ENCODE results near the gene BAHCC1. TPM values are rescaled to one million over a fixed set of nuclear protein-coding genes. Genes with fewer than 3 reads are reported as not detected.

The BAHCC1 gene
- total and polyA plus RNA-seq, 8 donors, result 4.9 to 56.2 (median 9.4) TPM

DNA sequence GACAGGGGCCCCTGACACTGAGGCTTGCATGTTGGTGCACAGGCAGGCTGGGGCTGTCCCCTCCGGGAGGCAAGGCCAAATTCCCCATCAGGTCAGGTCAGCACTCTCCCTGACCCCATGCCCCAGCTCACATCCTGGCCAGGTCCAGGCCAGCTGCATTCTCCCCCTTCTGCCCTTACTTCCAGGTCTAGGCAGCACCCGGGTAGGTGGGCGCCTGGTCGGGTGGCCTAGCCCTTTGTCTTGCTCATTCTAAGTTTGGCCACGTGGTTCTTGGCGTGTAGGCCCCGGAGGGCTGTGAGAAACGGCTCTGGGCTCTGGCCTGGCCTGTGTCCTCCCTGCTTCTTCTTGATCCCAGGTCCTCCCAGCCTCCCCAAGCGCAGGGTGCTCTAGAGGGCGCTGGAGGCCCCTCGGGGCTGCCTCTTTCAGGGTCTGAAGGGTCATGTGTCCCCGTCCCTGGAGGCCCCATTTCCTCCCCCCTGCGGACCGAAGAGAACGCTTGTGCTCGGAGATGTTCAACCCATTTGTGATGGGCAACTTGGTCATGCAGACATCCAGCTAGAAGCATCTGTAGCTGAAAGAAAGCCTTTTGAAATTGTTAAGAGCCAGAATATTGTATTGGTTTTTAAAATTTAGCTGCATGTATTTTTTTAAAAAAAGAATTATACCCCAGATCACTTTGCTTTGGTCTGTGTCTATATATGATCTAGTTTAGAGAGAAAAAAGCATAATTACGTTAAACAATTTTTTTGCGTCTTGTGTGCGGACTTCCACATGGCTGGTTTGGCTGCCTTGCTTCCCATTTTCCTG is 6.7 kb downstream of the BAHCC1 start:
- DNase-seq, result peak in 1 of 2 donors; percentile 71
- Histone ChIP-seq H3K4me1 (peaks cover 48 to 84% (median 68%) of the 10 kb centered on the region in 4 donors), H3K36me3 (no peaks in the 10 kb centered on the region), H3K27ac (peak overlapping the region; percentile 37 to 99 (median 95)), H3K27me3 (peaks cover 0 to 38% (median 10%) of the 10 kb centered on the region in 3 donors), H3K4me3 (peak overlapping the region in 2 of 4 donors; percentile 71 to 78), H3K9me3 (no peaks in the 10 kb centered on the region)
- TF ChIP-seq CTCF (IDR thresholded peaks at IDR 0.05), result peak in 1 of 7 experiments; percentile 15
- no peak for TF ChIP-seq POLR2AphosphoS5 (IDR thresholded peaks at IDR 0.05)
- WGBS, 5 donors, result 36 to 56% (median 54%) methylated on average over 19 of the region's 19 CpGs
- intact Hi-C loops (cut with DNase I; ENCODE audit: low total_unique reads), result loop anchor here (10.0 kb wide), 1 partner anchor 83 kb away; no protein-coding TSS in a partner anchor

DNA sequence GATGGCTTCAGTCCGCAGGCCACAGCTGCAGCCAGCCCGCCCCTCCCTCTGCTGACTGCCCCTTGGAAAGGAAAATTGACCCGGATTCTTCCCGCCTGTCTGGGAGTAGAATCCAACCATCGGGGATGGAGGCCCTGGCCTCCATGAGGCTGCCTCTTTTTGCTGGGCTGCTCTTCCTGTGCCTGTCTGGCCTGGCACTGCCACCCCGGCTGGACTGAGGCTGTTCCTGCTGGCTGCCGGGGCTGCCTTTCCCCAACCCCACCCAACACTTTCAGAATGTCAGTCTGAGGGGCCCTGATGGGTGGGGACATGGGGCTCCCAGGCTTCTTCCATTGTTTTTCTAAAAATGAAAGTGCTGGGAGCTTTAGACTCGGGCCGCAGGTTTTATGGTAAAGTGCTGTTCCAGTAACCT is 7.3 kb downstream of the BAHCC1 start:
- H3K9me3 ChIP-seq, result no peaks in the 10 kb centered on the region
- 62 to 84% (median 72%) methylated on average over 8 to 9 of the region's 9 CpGs for WGBS, 5 donors
- intact Hi-C loops (cut with DNase I; ENCODE audit: low total_unique reads), result loop anchor here (10.0 kb wide), 1 partner anchor 82 kb away; no protein-coding TSS in a partner anchor
- no peak for TF ChIP-seq POLR2A (IDR thresholded peaks at IDR 0.05)
- no peak for TF ChIP-seq POLR2AphosphoS5 (IDR thresholded peaks at IDR 0.05)
- H3K4me3 ChIP-seq, result peak overlapping the region in 1 of 4 donors; percentile 13
- peak overlapping the region; percentile 37 to 99 (median 95) for H3K27ac ChIP-seq
- no peaks in the 10 kb centered on the region for H3K36me3 ChIP-seq
- peaks cover 48 to 83% (median 65%) of the 10 kb centered on the region in 4 donors for H3K4me1 ChIP-seq
- H3K27me3 ChIP-seq, result peaks cover 0 to 31% (median 6%) of the 10 kb centered on the region in 3 donors
- peak in 1 of 2 donors; percentile 75 for DNase-seq

- WGBS, 5 donors, result 61 to 84% (median 82%) methylated on average over 9 of the region's 9 CpGs
- no peak overlapping the region for H3K4me3 ChIP-seq
- no peak for TF ChIP-seq EP300 (IDR thresholded peaks at IDR 0.05)
- no peaks in the 10 kb centered on the region for H3K9me3 ChIP-seq
- H3K4me1 ChIP-seq, result peaks cover 48 to 80% (median 61%) of the 10 kb centered on the region in 4 donors
- peaks cover 0 to 30% (median 4%) of the 10 kb centered on the region in 3 donors for H3K27me3 ChIP-seq
- peak overlapping the region; percentile 62 to 99 (median 95) for H3K27ac ChIP-seq
- no peaks in the 10 kb centered on the region for H3K36me3 ChIP-seq
- intact Hi-C loops (cut with DNase I; ENCODE audit: low total_unique reads), result loop anchor here (10.0 kb wide), 1 partner anchor 82 kb away; no protein-coding TSS in a partner anchor
- no peak for DNase-seq
These were observed 7.8 kb downstream of the BAHCC1 start for GRCh38 chr17:81402981-81403467.

DNA sequence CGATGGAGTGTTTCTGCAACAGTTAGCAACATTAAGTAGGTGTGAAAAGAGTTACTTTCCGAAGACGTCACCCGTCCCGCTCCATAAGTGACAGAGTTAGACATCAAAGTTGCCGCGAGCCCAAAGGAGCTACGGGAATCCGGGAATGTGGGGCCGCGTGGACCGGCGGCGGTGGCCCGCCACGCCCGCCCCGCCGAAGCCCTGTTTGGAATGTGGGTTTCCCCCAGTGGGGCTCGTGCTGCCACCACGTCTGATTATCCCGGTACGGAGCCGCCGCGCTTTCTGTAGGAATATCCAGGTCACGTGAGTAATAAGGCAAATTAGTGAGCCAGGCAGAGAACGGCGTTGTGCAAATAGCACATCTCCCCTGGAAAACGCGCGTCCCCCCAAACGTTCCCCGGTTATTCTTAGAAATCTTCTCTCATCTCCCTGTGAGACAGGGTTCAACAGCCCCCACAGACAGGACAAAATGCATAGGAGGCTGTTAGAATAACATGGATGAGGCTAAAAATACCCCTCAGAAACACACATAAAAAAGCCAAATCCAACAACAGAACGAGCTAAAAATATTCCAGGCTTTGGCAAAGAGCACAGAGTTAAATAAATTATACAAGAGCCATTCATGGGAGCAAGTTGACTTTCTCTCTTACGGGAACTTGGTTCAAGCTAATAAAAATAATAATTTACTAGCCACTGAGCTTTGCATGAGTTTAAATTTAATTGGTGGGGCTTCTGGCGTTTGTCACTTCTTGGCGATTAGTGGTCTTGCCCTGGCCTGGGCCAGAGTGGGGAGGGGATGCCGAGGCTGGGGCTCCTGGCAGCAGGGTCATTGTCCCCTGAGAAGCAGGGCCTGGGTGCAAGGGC is 8.6 kb downstream of the BAHCC1 start:
- intact Hi-C loops (cut with DNase I; ENCODE audit: low total_unique reads), result loop anchor here (10.0 kb wide), 1 partner anchor 81 kb away; no protein-coding TSS in a partner anchor
- peaks cover 0 to 21% (median 4%) of the 10 kb centered on the region in 3 donors for H3K27me3 ChIP-seq
- TF ChIP-seq CTCF (IDR thresholded peaks at IDR 0.05) (no peak), POLR2AphosphoS5 (IDR thresholded peaks at IDR 0.05) (no peak), POLR2A (IDR thresholded peaks at IDR 0.05) (no peak), EP300 (IDR thresholded peaks at IDR 0.05) (no peak)
- H3K4me3 ChIP-seq, result peak overlapping the region in 3 of 4 donors; percentile 3 to 22 (median 5)
- H3K27ac ChIP-seq, result peak overlapping the region; percentile 41 to 99 (median 95)
- peak in 1 of 2 donors; percentile 67 for DNase-seq
- H3K36me3 ChIP-seq, result no peaks in the 10 kb centered on the region
- H3K4me1 ChIP-seq, result peaks cover 45 to 73% (median 55%) of the 10 kb centered on the region in 4 donors
- no peaks in the 10 kb centered on the region for H3K9me3 ChIP-seq
- 58 to 73% (median 65%) methylated on average over 39 of the region's 39 CpGs for WGBS, 5 donors
